ENCODE results near the gene SNED1. TPM values are rescaled to one million over a fixed set of nuclear protein-coding genes. Genes with fewer than 3 reads are reported as not detected.
"Not testable (repeated sequence)": the region's sequence is repeated elsewhere in the genome, so short reads cannot be mapped to it uniquely, and the experiment has no call there.

The SNED1 gene
- polyA plus RNA-seq, 3 donors, result 0.02 to 3.4 (median 0.12) TPM

GRCh38 chr2:240972636-240973521 is 25.5 kb upstream of the SNED1 start:
- Histone ChIP-seq H3K36me3 (replicated peaks in 1 of 2; ENCODE audit: control insufficient read depth in 1 of 2, insufficient read depth in 2 of 2, low read length in 2 of 2) (no peaks in the 10 kb centered on the region), H3K4me2 (replicated peaks; ENCODE audit: extremely low read depth, low read length, poor library complexity, severe bottlenecking) (no peak overlapping the region), H3K27ac (ENCODE audit: low read depth in 1 of 2, low read length in 2 of 2) (no peak overlapping the region), H3K79me2 (ENCODE audit: insufficient read depth, low read length) (no peaks in the 10 kb centered on the region), H4K20me1 (ENCODE audit: insufficient read depth, low read length) (no peaks in the 10 kb centered on the region), H3K9me3 (replicated peaks in 1 of 2; ENCODE audit: control insufficient read depth in 1 of 2, insufficient read depth in 1 of 2, low read length in 2 of 2) (no peaks in the 10 kb centered on the region), H3K9ac (ENCODE audit: insufficient read depth, low read length, poor library complexity, severe bottlenecking) (no peak overlapping the region), H2AFZ (ENCODE audit: insufficient read depth, low read depth, low read length, poor library complexity, severe bottlenecking) (no peak overlapping the region), H3K27me3 (ENCODE audit: control insufficient read depth in 2 of 2, insufficient read depth in 2 of 2, low read length in 2 of 2) (peaks cover 0 to 8% of the 10 kb centered on the region in 2 donors), H3K4me3 (replicated peaks in 1 of 3; ENCODE audit: low read depth in 2 of 3, low read length in 3 of 3) (no peak overlapping the region), H3K4me1 (ENCODE audit: control insufficient read depth in 1 of 2, insufficient read depth in 2 of 2, low read length in 2 of 2) (no peaks in the 10 kb centered on the region)
- Mint-ChIP-seq H3K36me3 (no peaks in the 10 kb centered on the region), H3K27me3 (ENCODE audit: low read depth in 3 of 3) (peaks cover 6 to 15% (median 10%) of the 10 kb centered on the region in 3 donors), H3K27ac (no peak overlapping the region), H3K9me3 (peaks cover 0 to 8% (median 2%) of the 10 kb centered on the region in 7 donors), H3K4me3 (no peak overlapping the region), H3K4me1 (peaks cover 7% of the 10 kb centered on the region)
- intact Hi-C loops (cut with micrococcal nuclease), result no loop called here
- no peak for TF ChIP-seq CTCF (IDR thresholded peaks at IDR 0.05)
- 47% methylated on average over 13 of the region's 17 CpGs for WGBS (ENCODE audit: insufficient coverage)
- no peak for DNase-seq

GRCh38 chr2:240974771-240975572 is 23.4 kb upstream of the SNED1 start:
- H4K20me1 ChIP-seq (ENCODE audit: insufficient read depth, low read length), result no peaks in the 10 kb centered on the region
- no peak overlapping the region for H3K9ac ChIP-seq (ENCODE audit: insufficient read depth, low read length, poor library complexity, severe bottlenecking)
- no peak for TF ChIP-seq CTCF (IDR thresholded peaks at IDR 0.05)
- Mint-ChIP-seq H3K27ac (no peak overlapping the region), H3K27me3 (ENCODE audit: low read depth in 3 of 3) (peaks cover 8 to 15% (median 10%) of the 10 kb centered on the region in 3 donors), H3K4me3 (peak overlapping the region in 1 of 2 donors; percentile 22), H3K4me1 (peaks cover 7% of the 10 kb centered on the region), H3K9me3 (peaks cover 0 to 8% (median 2%) of the 10 kb centered on the region in 7 donors), H3K36me3 (no peaks in the 10 kb centered on the region)
- H3K27me3 ChIP-seq (ENCODE audit: control insufficient read depth in 2 of 2, insufficient read depth in 2 of 2, low read length in 2 of 2), result peaks cover 0 to 8% of the 10 kb centered on the region in 2 donors
- H3K4me2 ChIP-seq (replicated peaks; ENCODE audit: extremely low read depth, low read length, poor library complexity, severe bottlenecking), result no peak overlapping the region
- H3K9me3 ChIP-seq (replicated peaks in 1 of 2; ENCODE audit: control insufficient read depth in 1 of 2, insufficient read depth in 1 of 2, low read length in 2 of 2), result no peaks in the 10 kb centered on the region
- H3K79me2 ChIP-seq (ENCODE audit: insufficient read depth, low read length), result no peaks in the 10 kb centered on the region
- no peak for DNase-seq
- intact Hi-C loops (cut with micrococcal nuclease), result no loop called here
- H3K4me1 ChIP-seq (ENCODE audit: control insufficient read depth in 1 of 2, insufficient read depth in 2 of 2, low read length in 2 of 2), result no peaks in the 10 kb centered on the region
- 63% methylated on average over 9 of the region's 10 CpGs for WGBS (ENCODE audit: insufficient coverage)
- no peaks in the 10 kb centered on the region for H3K36me3 ChIP-seq (replicated peaks in 1 of 2; ENCODE audit: control insufficient read depth in 1 of 2, insufficient read depth in 2 of 2, low read length in 2 of 2)
- no peak overlapping the region for H2AFZ ChIP-seq (ENCODE audit: insufficient read depth, low read depth, low read length, poor library complexity, severe bottlenecking)
- H3K27ac ChIP-seq (ENCODE audit: low read depth in 1 of 2, low read length in 2 of 2), result no peak overlapping the region
- no peak overlapping the region for H3K4me3 ChIP-seq (replicated peaks in 1 of 3; ENCODE audit: low read depth in 2 of 3, low read length in 3 of 3)

- 94% methylated on average over 3 of the region's 4 CpGs for WGBS (ENCODE audit: insufficient coverage)
- peaks cover 8 to 16% (median 9%) of the 10 kb centered on the region in 3 donors for H3K27me3 Mint-ChIP-seq (ENCODE audit: low read depth in 3 of 3)
- H2AFZ ChIP-seq (ENCODE audit: insufficient read depth, low read depth, low read length, poor library complexity, severe bottlenecking); H3K4me1 Mint-ChIP-seq; H3K4me1 ChIP-seq (ENCODE audit: control insufficient read depth in 1 of 2, insufficient read depth in 2 of 2, low read length in 2 of 2); H3K4me3 ChIP-seq (replicated peaks in 1 of 3; ENCODE audit: low read depth in 2 of 3, low read length in 3 of 3); intact Hi-C loops (cut with micrococcal nuclease); H3K4me2 ChIP-seq (replicated peaks; ENCODE audit: extremely low read depth, low read length, poor library complexity, severe bottlenecking); H3K27me3 ChIP-seq (ENCODE audit: control insufficient read depth in 2 of 2, insufficient read depth in 2 of 2, low read length in 2 of 2); H3K27ac Mint-ChIP-seq; H3K79me2 ChIP-seq (ENCODE audit: insufficient read depth, low read length); H3K9ac ChIP-seq (ENCODE audit: insufficient read depth, low read length, poor library complexity, severe bottlenecking); H3K36me3 Mint-ChIP-seq; H3K9me3 Mint-ChIP-seq; H3K9me3 ChIP-seq (replicated peaks in 1 of 2; ENCODE audit: control insufficient read depth in 1 of 2, insufficient read depth in 1 of 2, low read length in 2 of 2); H3K4me3 Mint-ChIP-seq; DNase-seq; H3K36me3 ChIP-seq (replicated peaks in 1 of 2; ENCODE audit: control insufficient read depth in 1 of 2, insufficient read depth in 2 of 2, low read length in 2 of 2); H3K27ac ChIP-seq (ENCODE audit: low read depth in 1 of 2, low read length in 2 of 2); H4K20me1 ChIP-seq (ENCODE audit: insufficient read depth, low read length): not testable (repeated sequence)
Measured at GRCh38 chr2:240975903-240976302, 22.5 kb upstream of the SNED1 start.

Measured in CD14-positive monocyte (primary cell).